ENCODE data around the gene F5. TPM values are rescaled to one million over a fixed set of nuclear protein-coding genes. Genes with fewer than 3 reads are reported as not detected.
A peak's percentile ranks its signal among the peaks of the same experiment; 100 is the strongest.

F5 gene
- total and polyA plus RNA-seq, 2 of the 13 experiments (the other 11 are each of a cell fraction or from before 2014, with no cell fraction given): 38.3 to 64.0 TPM

- H3K27me3 ChIP-seq (ENCODE audit: control insufficient read depth in 1 of 2, insufficient read depth in 2 of 2, low read length in 2 of 2): no peaks in the 10 kb centered on the region
- intact Hi-C loops (cut with micrococcal nuclease; ENCODE audit: unreplicated experiment): no loop called here
- H2AFZ ChIP-seq (ENCODE audit: low read length): no peak overlapping the region
- peaks cover 13 to 77% of the 10 kb centered on the region in 2 experiments for H3K36me3 ChIP-seq (replicated peaks in 1 of 2; ENCODE audit: control insufficient read depth in 1 of 2, insufficient read depth in 2 of 2, low read length in 2 of 2)
- H3K4me1 ChIP-seq (ENCODE audit: insufficient read depth, low read length): peaks cover 20% of the 10 kb centered on the region
- H3K79me2 ChIP-seq (ENCODE audit: insufficient read depth, low read length): no peaks in the 10 kb centered on the region
- DNase-seq (ENCODE audit: low spot score): no peak
- no peak for ATAC-seq
- H3K27ac ChIP-seq (ENCODE audit: extremely low read length, insufficient read depth, low read length): no peak overlapping the region
- H3K9me3 ChIP-seq (ENCODE audit: low read length): no peaks in the 10 kb centered on the region
- 95% methylated on average over 1 of the region's 1 CpG for WGBS (ENCODE audit: low lambda C conversion rate)
- FAIRE-seq: no peak
- no peak overlapping the region for H3K4me2 ChIP-seq (ENCODE audit: low read depth, low read length)
- no peak overlapping the region for H3K4me3 ChIP-seq (replicated peaks in 1 of 3; ENCODE audit: insufficient read depth in 1 of 3, low read depth in 2 of 3, low read length in 3 of 3)
- TF ChIP-seq ZNF335 (CRISPR knock-in tag; IDR thresholded peaks at IDR 0.05) (no peak), ATF7 (IDR thresholded peaks at IDR 0.05) (peak; percentile 36; the same call in 1 of the 2 replicates), ATF7 (CRISPR knock-in tag; IDR thresholded peaks at IDR 0.05) (no peak)
- H3K9ac ChIP-seq (ENCODE audit: insufficient read depth, low read depth, low read length): no peak overlapping the region
- in situ Hi-C loops (cut with HindIII; ENCODE audit: extremely low pct_ligation_motif_present, low pct_unique_long_range_greater_than_20kb): no loop called here
- no peaks in the 10 kb centered on the region; the same call in 1 of the 2 replicates for H4K20me1 ChIP-seq (ENCODE audit: insufficient read depth, low read length)
- POLR2A ChIA-PET: no interaction called here
- BruUV-seq (replicated peaks): no TSS peak
- CTCF ChIA-PET (ENCODE audit: low intra/inter-chr PET ratio, low total read pairs): interaction anchor here (0.6 kb wide), 1 partner anchor 946 kb away, joined by 3 read pairs; no protein-coding TSS in a partner anchor
Measured at GRCh38 chr1:169526120-169526832, 60.0 kb downstream of the F5 start.

- CTCF ChIA-PET (ENCODE audit: low intra/inter-chr PET ratio, low total read pairs): no interaction called here
- DNase-seq (ENCODE audit: low spot score) (no peak), FAIRE-seq (no peak), ATAC-seq (no peak)
- Histone ChIP-seq H3K4me3 (replicated peaks in 1 of 3; ENCODE audit: insufficient read depth in 1 of 3, low read depth in 2 of 3, low read length in 3 of 3) (no peak overlapping the region), H3K27ac (ENCODE audit: extremely low read length, insufficient read depth, low read length) (no peak overlapping the region), H3K4me2 (ENCODE audit: low read depth, low read length) (no peak overlapping the region), H3K4me1 (ENCODE audit: insufficient read depth, low read length) (peaks cover 25% of the 10 kb centered on the region), H3K27me3 (ENCODE audit: control insufficient read depth in 1 of 2, insufficient read depth in 2 of 2, low read length in 2 of 2) (no peaks in the 10 kb centered on the region), H3K9me3 (ENCODE audit: low read length) (no peaks in the 10 kb centered on the region), H4K20me1 (ENCODE audit: insufficient read depth, low read length) (no peaks in the 10 kb centered on the region; the same call in 1 of the 2 replicates), H2AFZ (ENCODE audit: low read length) (no peak overlapping the region), H3K79me2 (ENCODE audit: insufficient read depth, low read length) (no peaks in the 10 kb centered on the region), H3K9ac (ENCODE audit: insufficient read depth, low read depth, low read length) (no peak overlapping the region), H3K36me3 (replicated peaks in 1 of 2; ENCODE audit: control insufficient read depth in 1 of 2, insufficient read depth in 2 of 2, low read length in 2 of 2) (peaks cover 12 to 77% of the 10 kb centered on the region in 2 experiments)
- 100% methylated on average over 1 of the region's 1 CpG for WGBS (ENCODE audit: low lambda C conversion rate)
- intact Hi-C loops (cut with micrococcal nuclease; ENCODE audit: unreplicated experiment): no loop called here
- POLR2A ChIA-PET: no interaction called here
- BruUV-seq (replicated peaks): no TSS peak
- in situ Hi-C loops (cut with HindIII; ENCODE audit: extremely low pct_ligation_motif_present, low pct_unique_long_range_greater_than_20kb): no loop called here
- TF ChIP-seq ATF2 (CRISPR knock-in tag; IDR thresholded peaks at IDR 0.05) (no peak), RFX5 (IDR thresholded peaks at IDR 0.05; ENCODE audit: low read depth, low read length) (no peak), ZNF576 (CRISPR knock-in tag; IDR thresholded peaks at IDR 0.05) (no peak), MXI1 (IDR thresholded peaks at IDR 0.05; ENCODE audit: borderline replicate concordance, low read depth, low read length) (no peak), ZNF34 (CRISPR knock-in tag; IDR thresholded peaks at IDR 0.05; ENCODE audit: borderline replicate concordance) (no peak), ZNF570 (CRISPR knock-in tag; IDR thresholded peaks at IDR 0.05; ENCODE audit: borderline replicate concordance) (no peak), RAD51 (IDR thresholded peaks at IDR 0.05; ENCODE audit: borderline replicate concordance) (no peak), ZNF468 (CRISPR knock-in tag; IDR thresholded peaks at IDR 0.05) (no peak), MATR3 (CRISPR knock-in tag; IDR thresholded peaks at IDR 0.05) (no peak), DNMT3B (CRISPR knock-in tag; conservative IDR thresholded peaks at IDR 0.05) (no peak), SALL2 (CRISPR knock-in tag; IDR thresholded peaks at IDR 0.05) (no peak), PPARG (CRISPR knock-in tag; conservative IDR thresholded peaks at IDR 0.05) (no peak), DBP (CRISPR knock-in tag; IDR thresholded peaks at IDR 0.05; ENCODE audit: not compliant biosample characterization) (no peak), PTBP1 (IDR thresholded peaks at IDR 0.05; ENCODE audit: low read depth, low read length, poor library complexity, severe bottlenecking) (no peak), HDAC2 (CRISPR knock-in tag; IDR thresholded peaks at IDR 0.05) (no peak)
Measured at GRCh38 chr1:169525391-169525790, 60.9 kb downstream of the F5 start.

Measured in HepG2 (cell line).